ENCODE results near the gene PHF2.
"Not testable (repeated sequence)": the region's sequence is repeated elsewhere in the genome, so short reads cannot be mapped to it uniquely, and the experiment has no call there.

The PHF2 gene

DNA sequence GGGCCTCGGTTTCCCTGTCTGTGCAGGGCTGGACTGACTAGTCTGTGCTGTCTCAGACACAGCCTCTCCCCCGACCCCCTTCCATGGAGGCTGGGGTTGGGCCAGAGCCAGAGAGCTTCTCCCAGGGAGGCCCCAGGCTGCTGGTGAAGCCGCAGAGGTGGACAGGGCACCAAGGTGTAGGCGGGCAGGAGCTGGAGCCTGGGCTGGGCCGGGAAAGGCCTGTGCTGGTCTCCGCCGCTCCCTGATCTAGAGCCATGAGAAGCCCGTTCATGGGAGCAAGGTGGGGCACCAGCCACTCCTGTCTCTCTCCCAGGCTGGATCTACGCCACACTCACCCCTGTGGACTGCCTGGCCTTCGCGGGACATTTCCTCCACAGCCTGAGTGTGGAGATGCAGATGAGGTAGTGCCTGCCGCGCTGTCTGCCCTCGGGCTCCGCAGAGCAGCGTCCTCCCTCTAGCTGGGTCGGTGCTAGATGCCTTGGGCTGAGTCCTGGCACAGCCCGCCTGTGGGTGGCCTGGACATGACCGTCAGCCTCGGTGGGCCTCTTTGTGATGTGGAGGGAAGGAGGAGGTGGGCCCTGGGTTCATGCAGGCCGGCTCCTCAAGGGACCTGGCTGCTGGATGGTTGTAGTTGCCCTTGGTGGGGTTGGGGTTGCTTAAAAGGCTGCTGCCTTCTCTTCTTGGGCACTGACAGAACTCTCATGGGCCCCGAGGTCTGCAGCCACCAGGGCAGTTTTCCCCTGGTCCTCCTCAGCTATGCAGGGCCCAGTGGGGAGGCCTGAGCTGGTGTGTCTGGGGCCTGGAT lies 79.4 kb downstream of the PHF2 start:
- DNase-seq = no peak

- no peak for DNase-seq
Measured at GRCh38 chr9:93656426-93657239, 80.2 kb downstream of the PHF2 start.

DNA sequence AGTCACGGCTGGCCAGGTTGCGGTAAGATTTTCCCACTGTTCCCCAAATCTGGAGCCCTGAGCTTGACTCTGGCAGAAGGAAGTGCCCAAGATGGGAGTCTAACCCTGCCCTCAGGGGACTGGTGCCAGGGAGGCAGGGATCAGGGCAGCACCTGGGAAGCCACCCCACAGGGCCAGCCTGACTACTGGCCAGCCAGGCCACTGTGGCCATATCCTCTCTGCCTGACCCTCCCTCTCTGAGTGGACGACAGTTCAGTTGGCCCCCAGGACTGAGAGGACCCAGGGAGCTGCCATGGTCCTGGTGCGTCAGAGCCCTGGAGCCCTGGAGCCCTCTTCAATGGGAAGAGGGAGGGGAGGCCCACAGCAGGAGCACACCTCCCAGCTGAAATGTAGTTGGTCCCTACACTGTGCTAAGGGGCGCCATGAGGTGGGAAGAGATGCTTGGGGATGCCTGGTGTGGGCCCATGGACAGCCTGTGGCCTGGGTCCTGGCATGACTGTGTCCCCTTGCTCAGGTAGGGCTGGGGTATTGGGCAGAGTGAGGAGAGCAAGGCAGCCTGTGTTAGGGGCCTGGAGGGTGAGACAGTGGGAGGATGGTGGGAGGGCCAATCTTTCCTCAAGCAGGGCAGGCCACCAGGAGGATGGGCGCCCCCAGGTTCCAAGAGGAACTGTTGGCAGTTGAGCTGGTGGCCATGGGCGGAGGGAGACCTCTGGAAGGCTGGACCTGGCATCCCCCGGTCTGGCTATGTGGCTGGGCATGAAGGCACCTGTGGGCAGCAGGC lies 81.1 kb downstream of the PHF2 start:
- no peak for DNase-seq

DNA sequence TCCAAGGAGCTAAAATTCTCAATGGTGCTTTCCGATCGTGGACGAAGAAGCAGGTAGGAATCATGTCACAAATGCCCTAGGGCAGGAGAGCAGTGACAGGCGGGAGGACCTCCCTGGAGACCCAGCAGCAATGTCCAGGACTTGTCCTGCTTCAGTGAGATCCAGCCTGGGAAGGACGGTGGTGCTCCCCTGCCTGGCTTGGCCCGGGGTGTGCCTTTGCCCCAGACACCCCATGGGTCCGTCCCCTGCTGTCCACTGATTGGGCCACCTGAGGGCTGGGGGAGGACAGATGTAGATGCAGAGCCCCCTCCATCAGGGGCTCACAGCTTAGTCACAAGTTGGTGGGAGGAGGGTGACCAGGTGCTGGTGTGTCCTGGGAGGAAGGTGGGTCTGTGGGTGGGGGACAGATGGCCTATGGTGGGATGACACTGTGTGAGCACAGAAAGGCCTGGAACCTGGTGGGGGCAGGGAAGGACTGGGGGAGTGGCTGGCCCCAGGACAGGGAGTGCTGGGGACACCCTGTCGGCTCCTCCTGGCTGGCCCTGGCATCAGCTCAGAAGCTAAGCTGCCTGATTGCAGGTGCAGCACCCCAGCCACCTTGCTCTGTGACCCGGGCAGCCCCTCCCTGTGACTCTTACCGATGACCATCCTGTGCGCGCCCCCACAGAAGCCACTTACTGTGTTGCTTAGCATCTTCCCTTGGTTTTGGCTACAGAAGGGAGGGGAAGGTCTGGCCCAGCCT lies 82.0 kb downstream of the PHF2 start:
- no peak for DNase-seq

- no peak for DNase-seq
Measured at GRCh38 chr9:93659044-93659836, 82.9 kb downstream of the PHF2 start.

- no peak for DNase-seq
Measured at GRCh38 chr9:93659837-93660177, 83.4 kb downstream of the PHF2 start.

- DNase-seq = no peak
Measured at GRCh38 chr9:93660352-93661046, 84.1 kb downstream of the PHF2 start.

DNA sequence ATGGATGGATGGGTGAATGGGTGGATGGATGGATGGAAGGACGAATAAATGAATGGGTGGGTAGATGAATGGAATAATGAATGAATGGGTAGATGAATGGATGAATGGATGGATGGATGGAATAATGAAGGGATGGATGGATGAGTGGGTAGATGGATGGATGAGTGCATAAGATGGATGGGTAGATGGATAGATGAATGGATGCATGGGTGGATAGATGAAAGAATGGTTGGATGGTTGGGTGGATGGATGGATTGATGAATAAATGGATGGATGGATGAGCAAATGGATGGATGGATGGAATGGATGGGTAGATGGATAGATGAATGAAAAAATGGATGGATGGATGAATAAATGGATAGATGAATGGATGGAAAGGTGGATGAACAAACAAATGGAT lies 85.2 kb downstream of the PHF2 start:
- DNase-seq = no peak

DNA sequence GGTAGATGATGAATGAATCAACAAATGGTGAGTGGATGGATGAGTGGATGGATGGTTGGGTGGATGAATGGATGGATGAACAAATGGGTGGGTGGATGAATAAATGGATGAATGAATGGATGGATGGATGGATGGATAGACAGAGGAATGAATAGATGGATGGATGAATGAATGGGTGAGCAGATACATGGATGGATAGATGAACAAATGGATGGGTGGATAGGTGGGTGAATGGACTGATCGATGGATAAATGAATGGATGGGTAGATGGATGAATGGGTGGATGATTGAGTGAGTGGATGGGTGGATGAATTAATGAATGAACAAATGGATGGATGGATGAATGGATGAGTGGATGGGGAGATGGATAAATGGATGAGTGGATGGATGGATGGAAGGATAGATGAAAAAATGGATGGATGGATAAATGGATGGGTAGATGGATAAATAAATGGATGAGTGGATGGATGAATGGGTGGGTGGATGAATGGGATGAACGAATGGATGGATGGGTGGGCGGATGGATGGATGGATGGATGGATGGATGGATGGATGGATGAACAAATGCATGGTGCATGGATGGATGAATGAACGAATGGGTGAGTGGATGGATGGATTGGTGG lies 85.7 kb downstream of the PHF2 start:
- DNase-seq = no peak

DNA sequence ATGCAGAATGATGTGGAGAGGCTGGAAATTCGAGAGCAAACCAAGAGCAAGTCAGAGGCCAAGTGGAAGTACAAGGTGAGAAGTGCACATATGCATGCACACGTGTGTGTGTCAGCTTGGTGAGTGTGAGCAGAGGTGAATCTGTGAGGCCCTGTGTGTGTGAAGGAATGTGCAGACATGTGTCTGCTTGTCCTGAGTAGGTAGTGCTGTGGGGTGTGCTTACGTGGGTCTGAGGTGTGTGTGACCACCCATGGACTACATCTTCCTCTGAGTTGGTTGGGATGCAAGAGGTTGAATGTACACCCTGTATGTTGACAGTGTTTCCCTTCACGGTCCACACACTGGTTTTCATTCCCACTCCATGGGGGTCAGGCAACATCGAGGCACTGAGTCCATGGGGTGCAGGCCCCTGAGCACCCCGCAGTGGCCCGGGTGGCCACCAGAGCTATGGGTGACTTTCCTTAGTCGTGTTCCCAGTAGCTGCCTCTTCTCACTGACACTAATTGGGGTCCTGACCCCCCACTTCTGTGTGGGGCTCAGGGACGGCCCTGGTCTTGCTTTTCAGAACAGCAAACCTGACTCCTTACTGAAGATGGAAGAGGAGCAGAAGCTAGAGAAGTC lies 86.7 kb downstream of the PHF2 start:
- no peak for DNase-seq

DNA sequence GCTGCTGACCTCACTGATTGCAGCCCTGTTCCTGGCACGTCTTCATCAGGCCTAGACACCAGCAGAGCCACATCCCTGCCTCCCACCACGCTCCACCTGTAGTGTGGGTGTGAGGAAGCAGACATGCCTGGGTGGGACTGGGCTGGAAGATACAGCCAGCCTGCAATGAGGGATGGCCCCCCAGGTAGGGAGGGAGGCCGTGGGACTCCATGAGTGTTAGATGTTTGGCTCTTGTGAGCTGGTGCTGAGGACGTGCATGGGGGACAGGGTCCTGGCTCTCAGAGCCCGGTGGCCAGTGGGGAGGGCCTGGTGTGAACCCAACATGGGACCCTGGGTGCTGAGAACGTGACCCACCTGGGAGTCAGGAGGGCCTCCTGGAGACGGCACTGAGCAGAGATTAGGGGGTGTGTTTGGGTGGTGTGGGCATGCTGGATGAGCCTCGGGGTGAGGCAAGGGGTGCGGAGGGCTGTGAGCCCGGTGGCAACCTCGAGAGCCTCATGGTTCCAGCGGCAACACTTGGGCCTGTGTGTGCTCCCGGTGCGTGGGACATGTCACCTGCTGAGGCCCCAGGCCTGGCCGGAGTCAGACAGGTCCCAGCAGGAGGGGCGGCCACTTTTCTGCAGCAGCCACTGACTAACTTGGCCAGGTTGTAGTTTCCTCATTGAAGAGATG lies 87.6 kb downstream of the PHF2 start:
- no peak for DNase-seq

- no peak for DNase-seq
Measured at GRCh38 chr9:93664549-93665120, 88.3 kb downstream of the PHF2 start.

DNA sequence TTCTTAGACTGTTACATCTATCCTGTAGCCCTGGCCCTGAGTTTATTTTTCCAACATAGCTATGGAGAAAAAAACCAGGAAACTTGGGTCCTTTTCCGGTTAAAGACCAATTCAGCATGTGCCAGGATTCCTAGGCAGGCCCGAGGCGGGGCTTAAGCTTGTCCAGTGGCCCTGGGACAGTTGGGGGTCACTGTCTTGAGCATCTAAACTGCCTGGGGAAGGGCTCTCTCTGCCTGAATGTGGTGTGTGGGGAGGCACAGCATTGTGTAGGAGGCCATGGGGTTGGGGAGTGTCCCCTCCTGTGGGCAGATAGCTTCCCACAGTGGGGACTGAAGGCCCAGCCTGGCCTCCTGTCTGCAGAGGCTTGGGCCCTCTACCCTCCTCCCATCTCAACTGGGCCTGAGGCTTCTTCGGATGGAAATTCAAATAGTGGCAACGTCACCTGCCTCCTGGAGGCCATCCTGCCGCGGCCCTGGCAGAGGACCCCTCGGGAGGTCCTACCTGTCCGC lies 88.8 kb downstream of the PHF2 start:
- no peak for DNase-seq

GRCh38 chr9:93665637-93666438 lies 89.5 kb downstream of the PHF2 start:
- peak in 1 of 2 experiments; percentile 17 for DNase-seq

DNA sequence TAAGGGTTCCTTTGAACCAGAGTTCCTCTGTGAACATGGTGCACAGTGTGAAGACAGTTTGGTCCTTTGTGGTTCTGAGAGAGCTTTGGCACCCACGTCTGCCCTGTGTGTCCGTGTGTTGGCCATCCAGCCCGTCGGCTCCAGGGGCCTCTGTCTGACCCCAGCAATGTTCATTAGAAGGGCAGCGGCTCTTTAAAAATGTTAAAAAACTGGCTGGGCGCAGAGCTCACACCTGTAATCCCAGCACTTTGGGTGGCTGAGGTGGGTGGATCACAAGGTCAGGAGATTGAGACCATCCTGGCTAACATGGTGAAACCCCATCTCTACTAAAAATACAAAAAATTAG lies 90.0 kb downstream of the PHF2 start:
- DNase-seq = not testable (repeated sequence)

- no peak for DNase-seq
Measured at GRCh38 chr9:93667006-93667405, 90.6 kb downstream of the PHF2 start.

DNA sequence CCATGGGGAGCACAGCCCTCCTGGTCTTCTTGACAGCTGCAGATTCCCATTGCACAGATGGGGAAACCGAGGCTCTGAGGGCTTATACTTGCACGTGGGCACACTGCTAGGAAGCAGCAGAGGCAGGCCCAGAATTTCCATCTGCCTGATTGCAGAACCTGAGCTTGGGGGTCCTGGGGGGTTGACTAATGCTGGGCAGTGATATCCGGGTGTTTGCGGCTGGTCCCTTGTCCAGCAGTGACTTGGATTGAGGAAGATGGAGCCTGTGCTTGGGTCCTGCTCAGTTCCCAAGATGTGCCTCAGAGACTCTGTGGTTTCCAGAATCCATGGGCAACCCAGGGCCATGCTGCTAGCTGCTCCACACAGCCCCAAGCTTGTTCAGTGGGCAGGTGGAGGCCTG lies 91.2 kb downstream of the PHF2 start:
- no peak for DNase-seq

- peak in 1 of 2 experiments; percentile 21 for DNase-seq
Measured at GRCh38 chr9:93668261-93668871, 92.0 kb downstream of the PHF2 start.
